ENCODE measurements around the gene ZNF845. TPM values are rescaled to one million over a fixed set of nuclear protein-coding genes. Genes with fewer than 3 reads are reported as not detected.
"Not testable (repeated sequence)": the region's sequence is repeated elsewhere in the genome, so short reads cannot be mapped to it uniquely, and the experiment has no call there.

The ZNF845 gene
- total RNA-seq, 1 donor from 2014 or later, result 22.8 TPM

- Histone ChIP-seq H3K9me3 (ENCODE audit: low read depth) (no peaks in the 10 kb centered on the region), H3F3A (ENCODE audit: low read depth) (peaks cover 9% of the 10 kb centered on the region), H2AFZ (replicated peaks) (peak overlapping the region; percentile 55), H3K27ac (peak overlapping the region; percentile 86), H3K27me3 (no peaks in the 10 kb centered on the region), H3K79me2 (ENCODE audit: low read depth) (no peaks in the 10 kb centered on the region), H3K4me1 (no peaks in the 10 kb centered on the region), H3K4me2 (no peak overlapping the region), H3K9ac (no peak overlapping the region), H3K4me3 (no peak overlapping the region), H4K20me1 (ENCODE audit: low read depth) (no peaks in the 10 kb centered on the region), H3K36me3 (no peaks in the 10 kb centered on the region)
- Mint-ChIP-seq H3K27ac (no peak overlapping the region), H3K4me1 (no peaks in the 10 kb centered on the region), H3K36me3 (no peaks in the 10 kb centered on the region), H3K9me3 (peaks cover 40% of the 10 kb centered on the region), H3K4me3 (no peak overlapping the region), H3K27me3 (ENCODE audit: insufficient read depth, low read depth) (peaks cover 3% of the 10 kb centered on the region)
- TF ChIP-seq EZH2phosphoT487 (IDR thresholded peaks at IDR 0.05) (no peak), CTCF (IDR thresholded peaks at IDR 0.05) (no peak), EZH2 (IDR thresholded peaks at IDR 0.05) (no peak)
- peak; percentile 29 for DNase-seq (ENCODE audit: low spot score)
Observed at GRCh38 chr19:53294786-53295441, 38.6 kb upstream of the ZNF845 start.

GRCh38 chr19:53301341-53301740 is 32.2 kb upstream of the ZNF845 start:
- not testable (repeated sequence) for H3K27me3 ChIP-seq; H3K4me3 ChIP-seq; H3K27me3 Mint-ChIP-seq (ENCODE audit: insufficient read depth, low read depth); H3K9ac ChIP-seq; H4K20me1 ChIP-seq (ENCODE audit: low read depth); H3K79me2 ChIP-seq (ENCODE audit: low read depth); H3K9me3 ChIP-seq (ENCODE audit: low read depth); H3K4me1 Mint-ChIP-seq; H3K36me3 Mint-ChIP-seq; H3K27ac ChIP-seq; H3K4me3 Mint-ChIP-seq; H3K4me2 ChIP-seq; DNase-seq (ENCODE audit: low spot score); H3K27ac Mint-ChIP-seq; H3K36me3 ChIP-seq; H3K4me1 ChIP-seq; H2AFZ ChIP-seq (replicated peaks); H3F3A ChIP-seq (ENCODE audit: low read depth)
- peak; percentile 5 for TF ChIP-seq CTCF (IDR thresholded peaks at IDR 0.05)
- H3K9me3 Mint-ChIP-seq, result peaks cover 29% of the 10 kb centered on the region

- Histone ChIP-seq H2AFZ (replicated peaks) (peak overlapping the region; percentile 59), H3K4me3 (no peak overlapping the region), H3K27ac (no peak overlapping the region), H4K20me1 (ENCODE audit: low read depth) (no peaks in the 10 kb centered on the region), H3K9ac (no peak overlapping the region), H3K9me3 (ENCODE audit: low read depth) (no peaks in the 10 kb centered on the region), H3K79me2 (ENCODE audit: low read depth) (no peaks in the 10 kb centered on the region), H3K4me2 (peak overlapping the region; percentile 6), H3K27me3 (peaks cover 58% of the 10 kb centered on the region), H3F3A (ENCODE audit: low read depth) (no peaks in the 10 kb centered on the region), H3K36me3 (no peaks in the 10 kb centered on the region), H3K4me1 (peaks cover 7% of the 10 kb centered on the region)
- peaks cover 37% of the 10 kb centered on the region for H3K9me3 Mint-ChIP-seq
- no peak overlapping the region for H3K27ac Mint-ChIP-seq
- no peak for TF ChIP-seq EZH2phosphoT487 (IDR thresholded peaks at IDR 0.05)
- peak; percentile 71 for TF ChIP-seq CTCF (IDR thresholded peaks at IDR 0.05)
- H3K36me3 Mint-ChIP-seq, result no peaks in the 10 kb centered on the region
- peaks cover 7% of the 10 kb centered on the region for H3K27me3 Mint-ChIP-seq (ENCODE audit: insufficient read depth, low read depth)
- no peak overlapping the region for H3K4me3 Mint-ChIP-seq
- no peaks in the 10 kb centered on the region for H3K4me1 Mint-ChIP-seq
- peak; percentile 67 for DNase-seq (ENCODE audit: low spot score)
Observed at GRCh38 chr19:53308339-53308811, 25.2 kb upstream of the ZNF845 start.

Data from neural progenitor cell (in vitro differentiated cells).